GM19240 (cell line): ENCODE results near the gene GPR107.

Experiments used
- DNase-seq: peaks from one replicate; pipeline ENCODE4 v3.0.0; 2011; ENCODE audit warnings: low spot score; ENCODE audit not compliant: insufficient read length

GPR107 gene

DNA sequence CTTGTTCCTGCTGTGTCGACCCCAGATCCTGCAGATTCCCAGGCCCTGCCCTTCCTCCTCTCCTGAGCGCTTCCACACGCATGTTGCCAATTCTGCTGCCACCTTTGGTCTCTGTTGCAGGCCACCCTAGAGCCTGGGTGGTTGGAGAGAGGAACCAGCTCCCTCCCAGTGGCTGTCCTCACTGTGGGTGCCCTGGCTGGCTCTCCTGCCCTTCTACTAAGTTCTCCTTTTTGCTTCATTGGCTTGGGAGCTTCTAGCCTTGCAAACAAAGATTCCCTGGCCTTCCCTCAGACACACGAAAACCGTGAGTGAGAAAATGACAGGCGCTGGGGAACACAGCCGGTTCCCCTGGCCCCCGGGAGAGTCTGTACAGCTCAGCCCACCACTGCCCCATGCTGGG is 104.3 kb downstream of the GPR107 start:
- no peak for DNase-seq

DNA sequence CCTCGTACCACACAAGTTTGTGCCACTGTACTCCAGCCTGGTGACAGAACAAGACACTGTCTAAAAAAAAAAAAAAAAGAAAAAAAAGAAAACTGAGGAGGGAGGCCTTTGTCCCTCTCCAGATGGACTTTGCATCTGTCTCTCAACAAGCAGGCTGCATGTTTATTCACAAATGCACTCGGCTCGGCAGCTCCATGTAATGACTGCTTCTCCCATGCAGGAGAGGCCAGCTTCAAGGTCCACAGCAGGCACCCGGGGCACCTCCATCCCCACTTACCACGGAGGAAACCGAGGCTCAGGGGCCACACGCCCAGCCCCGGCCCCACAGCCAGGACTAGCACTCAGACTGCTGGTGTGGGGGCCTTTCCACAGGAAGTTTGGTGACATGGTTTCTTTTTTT is 105.4 kb downstream of the GPR107 start:
- DNase-seq: no peak

DNA sequence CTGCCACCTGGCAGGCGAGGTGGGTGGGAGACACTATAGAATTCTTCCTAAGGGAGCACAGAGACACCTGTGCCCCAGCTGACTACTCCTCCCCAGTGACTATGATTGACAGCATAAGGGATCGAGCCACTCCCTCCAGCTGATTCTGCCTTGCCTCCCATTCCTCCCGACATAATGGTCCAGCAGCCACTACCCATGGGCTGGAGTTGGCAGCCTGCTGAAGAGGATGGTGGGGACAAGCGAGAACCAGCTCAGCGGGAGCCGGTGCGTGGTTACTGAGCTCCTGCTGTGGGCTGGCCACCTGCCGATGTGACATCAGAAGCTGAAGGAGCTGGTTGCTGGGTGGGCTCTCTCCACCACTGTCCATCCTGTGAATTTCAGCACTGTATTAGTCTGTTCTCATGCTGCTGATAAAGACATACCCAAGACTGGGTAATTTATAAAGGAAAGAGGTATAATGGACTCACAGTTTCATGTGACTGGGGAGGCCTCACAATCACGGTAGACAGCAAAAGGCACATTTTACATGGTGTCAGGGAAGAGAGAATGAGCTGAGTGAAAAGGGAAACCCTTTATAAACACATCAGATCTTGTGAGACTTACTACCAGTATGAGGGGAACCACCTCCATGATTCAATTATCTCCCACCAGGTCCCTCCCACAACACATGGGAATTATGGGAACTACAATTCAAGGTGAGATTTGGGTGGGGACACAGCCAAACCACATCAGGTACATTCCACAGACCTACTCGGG is 106.4 kb downstream of the GPR107 start:
- DNase-seq: no peak

DNA sequence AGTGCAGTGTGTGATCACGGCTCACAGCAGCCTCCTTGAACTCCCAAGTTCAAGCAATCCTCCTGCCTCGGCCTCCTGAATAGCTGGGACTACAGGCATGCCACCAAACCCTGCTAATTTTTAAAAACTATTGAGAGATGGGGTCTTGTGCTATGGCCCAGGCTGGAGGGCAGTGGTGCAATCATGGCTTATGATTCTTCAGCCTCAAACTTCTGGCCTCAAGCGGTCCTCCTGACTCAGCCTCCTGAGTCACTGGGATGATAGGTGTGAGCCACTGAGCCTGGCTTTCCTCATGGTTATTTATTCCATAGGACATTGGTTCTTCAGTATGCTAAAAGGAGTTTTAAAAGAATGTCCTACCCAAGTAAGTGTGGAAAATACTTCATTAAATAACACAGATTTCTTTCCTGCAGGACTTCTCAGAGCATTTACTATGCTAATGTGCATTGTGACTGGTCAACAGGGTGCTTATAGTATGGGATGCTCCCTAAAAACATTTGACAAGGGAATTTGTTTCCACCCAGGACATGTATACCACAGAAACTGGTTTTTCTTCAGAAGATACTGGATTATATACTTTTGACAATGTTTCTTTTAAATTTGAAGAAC is 107.3 kb downstream of the GPR107 start:
- DNase-seq: no peak

DNA sequence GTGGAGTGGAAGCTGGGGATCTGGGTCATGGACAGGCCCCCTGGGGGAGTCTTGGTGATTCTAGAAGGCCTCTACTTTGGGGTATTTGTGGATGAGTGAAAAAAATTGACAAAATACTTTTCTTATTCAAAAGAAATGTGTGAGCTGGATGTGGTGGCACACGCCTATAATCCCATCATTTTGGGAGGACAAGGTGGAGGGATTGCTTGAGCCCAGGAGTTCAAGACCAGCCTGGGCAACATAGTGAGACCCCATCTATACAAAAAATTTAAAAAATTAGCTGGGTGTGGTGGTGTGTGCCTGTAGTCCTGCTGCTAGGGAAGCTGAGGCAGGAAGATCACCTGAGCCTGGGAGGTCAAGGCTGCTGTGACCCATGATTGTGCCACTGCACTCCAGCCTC is 111.9 kb downstream of the GPR107 start:
- no peak for DNase-seq

DNA sequence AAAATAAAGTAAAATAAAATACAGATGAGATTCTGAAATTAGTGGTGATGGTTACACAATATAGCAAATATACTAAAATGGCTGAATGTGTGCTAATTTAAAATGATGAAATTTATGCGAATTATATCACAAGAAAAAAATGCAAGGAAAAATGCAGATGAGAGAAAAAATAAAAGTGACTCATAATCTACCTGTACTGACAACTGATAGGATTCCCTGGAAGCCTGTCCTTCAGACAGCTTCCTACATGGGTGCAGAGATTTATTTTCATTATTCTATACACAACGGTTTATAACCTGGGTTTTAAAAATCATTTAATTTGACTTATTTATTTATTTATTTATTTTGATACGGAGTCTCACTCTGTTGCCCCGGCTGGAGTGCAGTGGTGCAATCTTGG is 112.7 kb downstream of the GPR107 start:
- DNase-seq: no peak

DNA sequence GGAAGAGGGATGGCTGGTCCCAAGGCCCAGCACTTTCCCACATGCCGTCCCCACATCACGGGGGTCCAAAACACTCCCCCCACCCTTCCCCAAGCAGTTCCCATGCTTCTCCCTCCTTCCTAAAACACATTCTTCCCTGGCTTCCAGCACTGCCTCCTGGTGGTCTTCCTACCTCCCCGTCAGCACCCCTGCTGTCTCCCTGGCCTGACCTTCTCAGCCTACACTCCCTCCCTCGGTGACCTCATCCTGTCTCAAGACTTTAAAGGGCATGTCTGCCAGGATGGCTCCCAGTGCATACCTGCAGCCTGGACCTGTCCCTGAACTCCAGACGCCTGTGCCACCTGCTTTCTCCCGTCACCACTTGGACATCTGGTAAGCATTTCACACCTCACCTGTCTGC is 114.2 kb downstream of the GPR107 start:
- no peak for DNase-seq

DNA sequence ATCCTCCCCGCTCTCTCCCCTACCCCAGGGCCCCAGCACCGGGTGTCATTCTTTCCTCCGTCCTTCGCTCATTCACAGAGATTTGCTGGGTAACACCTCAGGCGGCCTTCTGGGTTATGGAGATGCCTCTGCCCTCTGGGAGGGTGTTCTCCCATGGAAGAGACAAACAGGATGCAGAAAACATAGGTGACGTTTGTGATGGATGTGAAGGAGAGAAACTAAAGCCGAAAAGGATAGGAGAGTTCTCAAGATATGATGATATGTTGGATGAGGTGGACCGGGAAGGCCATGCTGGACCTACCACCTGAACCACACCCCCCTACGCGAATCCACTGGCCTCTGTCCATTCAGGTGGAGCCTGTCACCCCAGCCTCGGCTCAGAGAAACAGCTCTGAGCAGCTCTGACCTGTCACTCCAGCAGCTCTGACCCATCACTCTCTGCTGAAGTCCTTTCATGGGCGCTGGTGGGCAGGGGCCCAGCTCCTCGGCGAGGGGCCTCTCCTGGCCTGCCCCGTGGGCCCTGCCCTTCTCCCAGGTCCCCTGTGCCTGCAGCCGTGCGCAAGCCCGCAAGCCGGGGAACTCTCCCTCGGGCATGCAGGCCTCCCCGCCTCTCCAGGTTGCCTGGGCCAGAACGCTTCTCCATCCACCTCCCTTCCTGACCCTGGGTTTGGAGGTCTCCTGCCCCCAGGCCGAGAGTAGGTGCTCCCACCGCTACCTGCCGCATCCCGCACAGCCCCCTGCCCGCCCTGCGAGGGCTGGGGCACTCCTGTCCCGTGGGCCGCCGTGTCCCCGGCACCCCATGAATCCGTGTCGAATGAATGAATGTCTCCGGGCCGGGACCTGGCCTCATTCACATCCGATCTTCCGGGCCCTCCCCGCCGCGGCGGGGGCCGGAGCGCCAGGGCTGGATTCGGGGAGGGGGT is 117.8 kb downstream of the GPR107 start:
- no peak for DNase-seq

DNA sequence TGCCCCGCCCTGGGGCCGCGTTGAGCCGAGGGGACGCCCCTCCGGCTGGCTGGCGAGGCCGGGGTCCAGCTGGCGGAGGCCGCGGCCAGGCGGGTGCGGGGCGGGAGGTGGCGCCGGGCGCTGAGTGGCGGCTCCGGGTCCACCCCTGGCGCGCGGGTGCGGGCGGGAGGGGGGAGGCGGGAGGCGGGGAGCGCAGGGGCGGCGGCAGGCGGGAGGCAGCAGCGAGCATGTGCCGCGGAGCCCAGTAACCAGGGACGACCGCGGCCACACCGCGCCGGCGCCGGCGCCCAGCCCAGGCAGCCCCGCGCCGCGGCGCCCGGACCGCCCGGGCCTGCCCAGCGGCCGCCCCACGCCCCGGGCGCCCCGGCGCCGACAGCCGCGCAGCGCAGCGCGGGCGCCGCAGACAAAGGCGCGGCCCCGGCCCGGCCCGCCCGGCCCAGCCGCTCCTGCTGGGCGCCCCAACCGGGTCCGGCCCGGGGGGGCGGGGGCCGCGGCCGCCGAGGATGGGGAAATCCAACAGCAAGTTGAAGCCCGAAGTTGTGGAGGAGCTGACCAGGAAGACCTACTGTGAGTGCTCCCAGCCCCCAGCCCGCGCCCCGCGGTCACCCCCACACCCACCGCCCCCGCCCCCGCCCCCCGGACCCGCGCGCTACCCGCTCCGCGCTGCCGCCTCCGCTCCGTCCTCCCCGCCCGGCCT is 118.6 kb downstream of the GPR107 start, which contains the start of gene NCS1:
NCS1 (plus strand) TSS at position 244 of the 697 bp plus-strand sequence; CDS start at position 504, 260 bp downstream.
- DNase-seq: no peak

DNA sequence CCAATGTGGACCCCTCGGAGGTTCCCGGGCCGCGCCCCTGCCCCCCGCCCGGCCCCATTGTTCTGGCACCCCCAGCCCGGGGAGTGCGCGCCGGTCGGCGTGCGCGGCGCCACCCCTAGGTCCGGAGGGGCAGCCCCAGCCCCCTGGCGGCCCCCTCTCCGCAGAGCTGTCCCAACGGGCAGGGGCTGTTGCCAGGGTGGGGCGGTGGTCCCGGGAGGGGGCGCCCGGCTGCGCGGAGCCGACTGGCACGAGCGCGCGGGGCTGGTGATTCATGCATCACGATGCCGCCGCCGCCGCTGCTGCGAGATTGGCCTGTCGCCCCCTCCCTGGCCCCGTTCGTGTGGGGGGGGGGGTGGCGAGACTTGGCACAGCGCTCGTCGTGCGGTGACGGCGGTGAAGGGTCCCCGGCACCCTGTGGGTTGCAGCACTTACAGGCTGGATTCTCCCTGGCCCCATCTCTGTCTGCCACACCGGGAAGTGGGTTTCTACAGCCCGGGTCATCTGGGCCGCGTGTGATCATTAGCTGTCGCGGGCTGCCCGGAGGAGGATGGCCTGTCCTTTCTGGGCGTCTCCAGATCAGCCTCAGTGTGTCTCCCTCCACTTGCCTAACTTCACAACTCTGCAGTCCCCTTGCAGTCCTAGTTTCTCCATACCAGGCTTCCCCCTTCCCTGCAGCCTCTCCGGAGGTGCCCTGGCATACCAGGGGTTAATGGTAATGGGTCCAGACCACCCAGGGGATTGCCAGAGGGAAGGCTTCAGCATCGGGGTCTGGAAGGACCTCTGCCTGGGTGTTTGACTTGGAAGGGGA is 119.4 kb downstream of the GPR107 start:
- DNase-seq: no peak

DNA sequence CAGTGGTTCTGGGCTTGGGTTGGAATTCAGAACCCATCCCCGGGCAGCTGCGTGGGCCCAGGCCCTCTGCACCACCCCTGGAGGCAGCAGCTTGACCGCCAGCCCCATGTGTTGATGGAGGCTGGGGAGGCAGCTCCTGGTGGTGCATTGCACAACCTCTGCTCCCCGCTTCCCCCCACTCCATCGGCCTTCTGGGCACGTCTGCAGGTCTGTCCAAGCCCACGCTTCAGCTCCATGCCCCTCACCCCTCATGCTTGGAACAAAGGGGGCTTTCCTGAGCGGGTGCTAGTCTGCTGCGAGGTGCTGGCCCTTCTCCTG is 119.9 kb downstream of the GPR107 start:
- DNase-seq: no peak

DNA sequence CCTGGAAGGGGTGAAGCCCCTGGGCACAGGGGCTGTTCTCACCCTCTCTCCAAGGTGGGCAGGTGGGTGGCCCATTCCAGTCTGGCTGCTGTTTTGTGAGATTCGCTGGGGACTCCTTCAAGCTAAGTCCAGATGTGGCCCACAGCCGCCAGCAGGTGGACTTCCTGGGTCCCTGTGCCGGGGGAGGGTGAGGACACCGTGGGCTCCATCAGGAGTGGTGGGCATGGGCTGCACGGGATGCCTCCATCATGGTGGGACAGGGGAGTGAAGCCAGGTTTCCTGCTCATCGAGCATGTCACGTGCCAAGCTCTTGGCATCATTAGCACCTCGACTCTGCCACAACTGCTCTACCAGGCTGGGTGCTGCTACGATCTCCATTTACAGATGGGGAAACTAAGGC is 120.3 kb downstream of the GPR107 start:
- DNase-seq: no peak

DNA sequence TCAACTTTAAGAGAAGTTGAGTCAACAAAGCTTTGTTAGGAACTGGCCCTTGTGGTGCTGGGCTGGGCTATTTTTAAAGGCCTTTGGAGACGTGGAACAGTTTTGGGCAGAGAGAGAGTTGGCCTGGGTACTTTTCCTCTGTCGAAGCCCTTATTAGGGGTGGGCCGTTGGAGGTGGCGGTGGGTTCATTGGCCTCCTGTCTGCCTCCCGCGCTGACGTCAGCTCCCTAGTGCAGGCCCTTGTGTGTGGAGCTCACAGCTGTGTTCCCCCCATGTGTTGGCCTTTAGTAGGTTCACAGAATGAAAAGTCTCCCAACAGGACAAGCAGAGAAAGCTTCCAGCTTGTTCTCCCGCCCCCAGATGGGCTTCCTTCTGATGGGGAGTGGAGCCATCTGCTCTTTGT is 121.2 kb downstream of the GPR107 start:
- DNase-seq: no peak

DNA sequence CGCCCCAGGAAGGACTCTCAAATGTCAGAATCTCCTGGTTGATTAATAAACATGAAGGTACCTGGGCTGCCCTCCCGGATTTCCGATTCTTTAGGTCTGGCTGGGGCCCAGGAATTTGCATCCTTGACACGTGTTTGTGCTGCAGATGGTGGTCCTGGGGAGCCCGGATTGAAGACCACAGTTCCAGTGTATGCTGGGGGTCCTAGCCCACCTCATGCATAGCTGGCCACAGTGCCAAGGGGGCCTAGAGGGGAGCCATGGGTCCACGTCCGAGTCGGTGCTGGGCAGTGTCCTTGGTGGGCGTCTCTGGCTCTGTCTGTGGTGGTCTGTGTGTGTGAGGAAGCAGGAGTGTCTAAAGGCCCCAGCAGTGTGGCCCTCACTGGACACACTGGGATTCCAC is 121.6 kb downstream of the GPR107 start:
- no peak for DNase-seq

DNA sequence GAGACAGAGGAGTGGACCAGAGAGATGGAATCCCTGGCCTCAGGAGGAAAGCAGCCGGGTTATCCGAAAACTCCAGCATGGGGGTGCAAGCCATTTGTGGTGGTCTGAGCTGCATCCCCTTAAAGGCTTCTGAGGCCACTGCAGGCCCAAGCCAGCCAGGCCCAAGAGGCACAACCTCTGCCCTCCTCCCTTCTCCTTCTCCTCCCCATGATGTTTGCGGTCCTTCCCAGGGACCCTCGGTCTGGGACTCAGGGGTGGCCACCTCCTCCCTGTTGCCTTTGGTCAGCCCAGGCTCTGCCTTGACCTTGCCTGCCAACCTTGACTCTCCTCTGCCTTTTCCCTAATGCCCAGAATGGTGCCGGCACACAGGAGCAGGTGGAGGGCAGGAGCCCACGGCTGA is 123.1 kb downstream of the GPR107 start:
- DNase-seq: no peak

DNA sequence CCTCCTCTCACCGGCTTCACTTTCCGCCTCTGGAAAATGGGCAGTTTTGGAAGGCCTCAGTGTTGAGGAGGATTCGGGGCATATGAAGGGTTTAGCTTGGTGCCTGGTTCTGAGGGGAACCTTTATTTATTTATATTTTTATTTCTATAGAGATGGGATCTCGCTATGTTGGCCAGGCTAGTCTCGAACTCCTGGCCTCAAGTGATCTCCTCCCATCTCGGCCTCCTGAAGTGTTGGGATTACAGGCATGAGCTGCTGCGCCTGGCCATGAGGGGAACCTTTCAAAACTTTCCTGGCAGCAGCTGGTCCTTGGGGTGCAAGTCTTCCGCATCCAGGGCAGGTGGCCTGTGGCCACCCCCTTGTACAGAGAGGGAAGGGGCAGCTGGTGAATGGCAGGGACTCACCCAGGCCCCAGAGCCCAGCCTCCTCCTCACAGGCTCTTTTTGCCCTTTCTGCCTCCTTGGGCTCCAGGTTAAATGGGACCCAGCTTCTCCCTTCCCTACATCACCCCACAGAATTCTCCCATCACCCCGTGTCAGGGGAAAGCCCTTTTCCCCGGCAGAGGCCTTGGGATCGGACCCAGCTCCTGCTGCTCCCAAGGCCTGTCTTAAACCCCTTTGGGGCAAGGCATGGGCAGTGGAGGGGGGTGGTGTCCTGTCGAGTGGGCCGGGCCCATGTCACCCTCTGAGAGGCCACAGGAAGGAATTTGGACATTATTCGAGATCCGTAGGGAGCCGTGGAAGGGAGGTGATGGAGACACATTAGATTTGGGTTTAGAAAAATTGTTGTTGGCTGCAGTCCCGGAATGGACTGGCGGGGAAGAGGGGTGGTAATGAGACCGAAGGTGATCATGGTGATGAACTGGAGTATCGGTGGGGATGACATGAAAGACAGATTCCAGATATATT is 124.4 kb downstream of the GPR107 start:
- no peak for DNase-seq

DNA sequence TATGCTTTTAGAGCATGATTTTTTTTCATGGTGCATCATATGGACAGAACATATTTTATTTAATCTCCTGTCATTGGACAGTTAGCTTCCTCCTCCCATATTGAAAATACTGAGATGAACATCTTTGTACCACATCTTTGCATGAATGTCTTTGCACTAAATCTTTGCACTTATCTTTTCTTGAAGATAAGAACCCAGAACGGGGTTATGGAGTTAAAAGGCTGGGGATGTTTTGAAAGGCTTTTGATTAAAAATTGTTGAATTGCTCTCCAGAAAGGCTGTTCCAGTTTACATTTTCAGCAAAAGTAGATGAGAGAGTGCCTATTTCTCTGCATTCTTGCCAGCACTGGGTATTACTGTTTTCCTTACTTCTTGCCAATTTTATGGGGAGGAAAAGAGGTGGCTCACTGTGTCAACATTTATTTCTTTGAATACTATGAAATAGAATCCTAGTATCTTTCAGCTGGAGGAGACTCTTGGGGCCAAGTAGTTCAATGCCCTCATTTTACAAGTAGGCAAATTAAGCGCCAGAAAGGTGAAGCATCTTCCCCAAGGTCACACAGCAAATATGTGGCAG is 125.7 kb downstream of the GPR107 start:
- no peak for DNase-seq

DNA sequence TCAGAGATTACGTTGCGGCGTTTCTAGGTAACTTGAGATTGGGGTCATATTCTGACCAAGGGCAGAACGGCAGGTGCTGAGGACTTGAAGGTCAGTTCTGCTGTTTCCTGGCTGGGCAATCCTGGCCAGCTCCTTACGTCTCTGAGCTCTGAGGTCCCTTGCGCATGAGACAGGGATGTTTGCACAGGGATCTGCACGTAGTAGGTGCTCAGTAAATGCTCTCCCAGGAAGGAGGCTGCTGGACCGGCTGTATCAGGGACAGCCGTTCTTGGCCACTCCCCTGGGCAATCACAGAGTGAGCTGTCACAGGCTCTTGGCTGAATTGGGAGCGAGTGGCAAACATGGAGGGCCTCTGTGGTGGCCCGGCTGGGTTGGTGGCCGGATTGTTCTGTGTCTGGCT is 126.8 kb downstream of the GPR107 start:
- DNase-seq: no peak

DNA sequence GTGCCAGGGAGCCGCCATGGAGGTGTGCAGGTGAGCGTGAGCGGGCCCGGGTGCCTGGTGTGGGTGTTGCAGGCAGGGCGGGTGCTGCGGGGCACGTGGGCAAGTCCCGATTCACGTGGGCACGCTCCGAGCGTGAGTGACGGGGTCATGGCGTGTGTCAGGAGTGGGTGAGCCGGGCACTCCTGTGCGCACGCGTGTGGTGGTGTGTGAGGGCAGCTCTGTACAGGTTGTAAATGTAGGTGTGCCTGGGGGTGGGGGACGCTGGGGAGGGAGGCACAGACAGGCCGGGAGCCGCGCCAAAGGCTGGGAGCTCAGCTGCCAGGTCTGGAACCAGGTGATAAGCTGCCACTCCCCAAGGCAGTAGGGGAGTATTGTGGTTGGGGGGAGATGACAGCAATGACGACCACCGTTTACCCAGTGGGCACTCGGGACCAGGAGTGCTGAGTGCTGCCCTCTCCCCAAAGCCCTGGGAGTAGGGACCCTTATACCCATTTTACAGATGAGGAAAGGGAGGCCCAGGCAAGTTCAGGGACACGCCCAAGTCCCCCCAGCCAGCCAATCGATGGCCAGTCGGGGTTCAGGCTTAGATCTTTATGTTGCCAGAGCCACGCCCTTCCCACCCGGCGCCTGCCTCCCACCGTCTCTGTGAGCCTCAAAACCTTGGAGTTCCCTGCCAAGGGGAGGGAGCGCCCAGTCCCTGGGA is 128.1 kb downstream of the GPR107 start:
- DNase-seq: no peak
